SK-N-MC (cell line): ENCODE measurements around the gene CIAO2A.

Source experiments
- DNase-seq: peaks from one replicate; pipeline ENCODE4 v3.0.0-alpha.2; 2011; ENCODE audit warnings: low read depth, low spot score
- H3K27ac ChIP-seq: fragments of 200-600 bp; sonication (generic); 2 replicates; pipeline ENCODE4 v1.5.1; 2016; ENCODE audit warnings: mixed run types
- H3K36me3 ChIP-seq: fragments of 200-600 bp; sonication (generic); 2 replicates; pipeline ENCODE4 v1.6.1; 2017; ENCODE audit warnings: antibody characterized with exemption, low read length, mixed read lengths; ENCODE audit not compliant: insufficient read depth
- H3K4me3 ChIP-seq: fragments of 200-600 bp; sonication (generic); 2 replicates; pipeline ENCODE4 v1.5.1; 2016
- H3K9ac ChIP-seq: fragments of 200-600 bp; sonication (generic); 2 replicates; pipeline ENCODE4 v1.8.0; 2017; ENCODE audit warnings: mixed run types, mixed read lengths; ENCODE audit not compliant: insufficient read length
- H3K9me3 ChIP-seq: fragments of 200-600 bp; sonication (generic); 2 replicates; pipeline ENCODE4 v1.6.1; 2017; ENCODE audit warnings: low read depth, mild to moderate bottlenecking, antibody characterized with exemption, low read length, moderate library complexity, mixed read lengths
- EZH2 ChIP-seq: fragments of 200-600 bp; sonication (generic); IDR thresholded peaks from one replicate; pipeline ENCODE4 v1.6.1; 2017; ENCODE audit warnings: antibody characterized with exemption
- FOXP2 ChIP-seq: optimal IDR thresholded peaks from 2 replicates; pipeline ENCODE3; 2011; ENCODE audit warnings: mild to moderate bottlenecking, moderate library complexity; ENCODE audit not compliant: insufficient read depth; ENCODE audit errors: extremely low read length, control extremely low read depth
- POLR2AphosphoS5 ChIP-seq: IDR thresholded peaks from 2 replicates; pipeline ENCODE4 v1.6.1; 2012; ENCODE audit warnings: mild to moderate bottlenecking, low read depth, low read length, borderline replicate concordance

CIAO2A gene

DNA sequence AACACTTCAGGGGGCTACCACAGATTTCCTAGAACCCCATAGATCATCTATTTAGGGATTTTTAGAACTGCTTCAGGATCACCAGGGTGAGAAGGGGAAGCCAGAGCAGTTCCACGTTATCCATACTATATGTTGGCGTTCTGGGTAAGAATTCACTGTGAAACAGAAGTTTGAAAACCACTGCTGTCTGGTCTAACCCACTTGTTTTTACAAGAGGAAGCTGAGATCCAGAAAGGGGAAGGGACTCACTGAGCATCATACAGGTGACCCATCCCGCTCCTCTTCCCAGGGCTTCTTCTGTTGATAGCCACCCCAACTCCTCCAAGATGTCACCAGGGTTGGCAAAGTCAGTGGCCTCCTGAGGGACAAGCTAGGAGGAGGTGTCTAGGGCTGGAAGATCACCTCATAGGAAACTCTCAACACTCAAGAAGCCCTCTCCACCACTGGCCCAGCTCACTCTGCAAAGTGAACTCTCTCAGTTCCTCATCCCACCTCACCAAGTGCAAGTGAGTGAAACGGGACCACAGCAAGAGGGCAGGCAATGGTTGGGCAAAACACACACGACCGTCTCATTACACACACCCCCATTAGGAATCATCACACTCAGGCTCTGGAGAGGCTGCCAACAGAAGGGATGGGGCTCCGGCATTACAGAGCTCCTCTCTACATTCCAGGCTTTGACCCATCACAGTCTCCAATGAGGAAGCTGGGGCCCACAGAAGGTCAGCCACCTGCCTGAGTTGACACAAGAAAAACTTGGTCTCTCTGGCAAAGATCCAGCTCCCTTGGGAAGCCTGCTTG is 49.1 kb downstream of the CIAO2A start:
- no peak overlapping the region for H3K27ac ChIP-seq
- H3K36me3 ChIP-seq, result no peaks in the 10 kb centered on the region
- TF ChIP-seq POLR2AphosphoS5 (no peak), FOXP2 (no peak), EZH2 (no peak)
- H3K4me3 ChIP-seq, result no peak overlapping the region
- H3K9me3 ChIP-seq, result no peaks in the 10 kb centered on the region
- DNase-seq, result no peak
- no peak overlapping the region for H3K9ac ChIP-seq

DNA sequence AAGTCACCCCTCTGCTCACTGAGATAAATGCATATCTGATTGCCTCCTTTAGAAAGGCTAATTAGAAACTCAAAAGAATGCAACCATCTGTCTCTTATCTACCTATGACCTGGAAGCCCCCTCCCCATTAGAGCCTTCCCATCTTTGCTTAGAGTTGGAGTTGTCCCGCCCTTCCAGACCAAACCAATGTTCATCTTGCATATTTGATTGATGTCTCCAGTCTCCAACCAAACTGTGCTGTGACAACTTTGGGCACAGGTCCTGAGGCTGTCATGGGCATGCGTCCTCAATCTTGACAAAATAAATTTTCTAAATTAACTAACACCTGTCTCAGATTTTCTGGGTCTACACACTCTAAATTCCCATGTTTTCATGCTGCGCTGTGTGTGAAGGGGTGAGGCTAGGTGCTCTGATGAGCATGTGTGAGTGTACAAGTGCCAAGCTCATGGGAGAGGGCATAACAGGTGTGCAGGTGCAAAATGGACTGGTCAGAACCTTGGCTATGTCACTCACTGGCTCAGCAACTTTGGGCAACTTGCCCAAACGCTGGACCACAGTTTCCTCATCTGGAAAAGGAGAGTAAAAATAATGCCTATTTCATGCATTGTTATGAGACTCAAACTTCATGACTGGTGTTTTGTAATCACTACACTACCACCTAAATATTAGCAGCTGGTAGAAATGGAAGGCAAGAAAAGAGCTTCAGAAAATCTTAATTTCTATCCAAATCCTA is 54.6 kb downstream of the CIAO2A start:
- DNase-seq, result no peak
- no peak overlapping the region for H3K27ac ChIP-seq
- no peak overlapping the region for H3K9ac ChIP-seq
- no peak overlapping the region for H3K4me3 ChIP-seq
- H3K9me3 ChIP-seq, result no peaks in the 10 kb centered on the region
- no peaks in the 10 kb centered on the region for H3K36me3 ChIP-seq
- no peak for TF ChIP-seq FOXP2
- no peak for TF ChIP-seq EZH2
- no peak for TF ChIP-seq POLR2AphosphoS5

DNA sequence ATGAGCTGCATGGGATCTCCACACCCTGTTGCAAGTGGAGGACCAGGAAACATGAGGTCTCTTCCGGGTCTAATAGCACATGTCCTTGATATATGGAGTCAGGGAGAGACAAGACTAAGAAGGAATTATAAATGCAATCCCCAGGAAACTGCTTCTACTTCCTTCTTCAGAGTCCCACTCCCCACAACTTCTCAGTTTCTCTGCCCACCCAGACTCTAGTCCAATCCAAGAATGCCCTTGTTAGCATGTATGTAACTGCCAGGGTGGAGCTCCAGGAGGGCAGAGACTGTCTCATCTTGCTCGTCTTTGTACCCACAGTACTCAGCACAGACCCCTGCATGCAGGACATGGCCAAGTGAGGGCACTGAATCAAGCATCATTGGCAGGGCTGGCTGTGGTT is 55.7 kb downstream of the CIAO2A start:
- Histone ChIP-seq H3K36me3 (no peaks in the 10 kb centered on the region), H3K9me3 (no peaks in the 10 kb centered on the region), H3K27ac (no peak overlapping the region), H3K9ac (no peak overlapping the region), H3K4me3 (no peak overlapping the region)
- DNase-seq, result no peak
- TF ChIP-seq FOXP2 (no peak), POLR2AphosphoS5 (no peak), EZH2 (no peak)

DNA sequence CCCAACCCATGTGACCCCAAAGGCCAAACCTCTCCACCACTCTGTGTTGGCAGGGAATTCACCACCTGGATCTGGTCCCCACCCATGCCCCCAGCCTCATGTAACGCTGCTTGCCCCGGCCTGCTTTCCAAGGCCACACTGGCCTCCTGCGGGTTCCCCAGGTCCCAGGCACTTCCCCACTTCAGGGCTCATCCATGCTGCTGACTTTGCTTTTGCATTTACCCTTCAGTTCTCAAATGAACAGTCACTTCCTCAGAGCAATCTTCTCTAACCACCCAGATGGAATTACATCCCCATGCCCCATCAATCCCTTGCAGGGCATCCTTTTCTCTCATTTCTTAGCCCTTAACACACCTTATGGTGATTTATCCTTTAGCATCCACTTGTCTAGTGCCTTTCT is 56.5 kb downstream of the CIAO2A start:
- DNase-seq, result no peak
- Histone ChIP-seq H3K4me3 (no peak overlapping the region), H3K27ac (no peak overlapping the region), H3K9me3 (no peaks in the 10 kb centered on the region), H3K36me3 (no peaks in the 10 kb centered on the region), H3K9ac (no peak overlapping the region)
- TF ChIP-seq EZH2 (no peak), FOXP2 (no peak), POLR2AphosphoS5 (no peak)

DNA sequence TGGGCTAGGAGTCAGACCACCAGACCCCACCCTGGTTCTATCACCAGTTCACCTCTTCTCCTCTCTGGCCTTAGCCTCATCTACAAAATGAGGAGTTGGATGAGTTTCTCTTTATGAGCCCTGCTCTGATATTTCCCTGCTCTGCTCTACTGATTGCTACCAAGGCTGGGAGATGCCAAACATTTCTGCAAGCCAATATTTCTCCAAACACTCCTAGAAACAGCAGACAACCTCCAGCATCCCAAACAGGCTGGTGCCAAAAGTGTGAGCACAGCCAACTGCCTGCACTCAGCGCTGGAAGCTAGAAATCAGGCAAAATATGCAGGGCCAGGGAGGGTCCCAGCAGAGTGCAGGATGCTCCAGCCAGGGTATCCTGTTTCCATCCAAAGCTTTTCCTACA is 58.1 kb downstream of the CIAO2A start:
- TF ChIP-seq EZH2 (no peak), POLR2AphosphoS5 (no peak)
- Histone ChIP-seq H3K27ac (0 out of 2 replicates have a peak overlapping the region, but pooled peaks have one; percentile 13), H3K9me3 (no peaks in the 10 kb centered on the region), H3K9ac (no peak overlapping the region), H3K4me3 (no peak overlapping the region), H3K36me3 (no peaks in the 10 kb centered on the region)
- no peak for DNase-seq

DNA sequence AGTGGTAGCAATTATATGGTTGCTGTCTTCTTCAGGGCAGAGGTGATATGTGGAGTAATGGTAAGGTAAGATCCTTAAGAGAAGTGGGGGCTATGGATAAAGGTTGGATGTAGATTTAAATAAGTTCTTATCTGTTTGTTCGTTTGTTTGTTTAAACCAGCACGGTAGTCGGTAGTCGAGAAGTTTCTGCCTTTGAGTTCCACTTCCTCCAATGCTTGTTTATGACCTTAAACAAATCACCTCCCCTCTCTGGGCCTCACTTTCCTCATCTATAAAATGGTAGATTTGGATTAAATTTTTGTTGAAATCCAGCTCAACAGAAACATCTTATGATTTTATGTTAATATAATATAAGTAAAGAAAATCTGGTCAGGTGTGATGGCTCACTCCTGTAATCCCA is 59.1 kb downstream of the CIAO2A start:
- Histone ChIP-seq H3K9ac (no peak overlapping the region), H3K9me3 (no peaks in the 10 kb centered on the region), H3K4me3 (no peak overlapping the region), H3K27ac (no peak overlapping the region), H3K36me3 (no peaks in the 10 kb centered on the region)
- TF ChIP-seq EZH2 (no peak), FOXP2 (no peak), POLR2AphosphoS5 (no peak)
- no peak for DNase-seq

DNA sequence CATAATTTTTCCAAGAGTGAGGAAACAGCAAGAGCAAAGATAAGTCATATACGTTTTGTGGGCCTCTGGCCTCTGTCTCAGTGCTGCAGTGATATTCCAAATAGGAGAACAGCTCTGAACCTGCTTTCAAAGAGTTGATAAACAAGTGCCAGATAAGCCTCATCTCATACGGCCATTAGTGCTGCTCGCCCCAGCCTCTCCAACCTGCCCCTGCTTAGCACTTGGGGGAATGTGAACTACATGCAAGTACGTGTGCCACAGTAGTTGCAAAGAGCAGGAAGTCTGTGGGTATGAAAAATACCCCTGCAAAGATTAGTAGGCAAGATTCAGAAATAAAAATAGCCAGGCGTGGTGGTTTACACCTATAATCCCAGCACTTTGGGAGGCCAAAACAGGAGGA is 61.3 kb downstream of the CIAO2A start:
- H3K9me3 ChIP-seq, result no peaks in the 10 kb centered on the region
- H3K9ac ChIP-seq, result no peak overlapping the region
- TF ChIP-seq FOXP2, result no peak
- TF ChIP-seq POLR2AphosphoS5, result no peak
- TF ChIP-seq EZH2, result no peak
- H3K36me3 ChIP-seq, result no peaks in the 10 kb centered on the region
- no peak overlapping the region for H3K4me3 ChIP-seq
- no peak overlapping the region for H3K27ac ChIP-seq
- no peak for DNase-seq

DNA sequence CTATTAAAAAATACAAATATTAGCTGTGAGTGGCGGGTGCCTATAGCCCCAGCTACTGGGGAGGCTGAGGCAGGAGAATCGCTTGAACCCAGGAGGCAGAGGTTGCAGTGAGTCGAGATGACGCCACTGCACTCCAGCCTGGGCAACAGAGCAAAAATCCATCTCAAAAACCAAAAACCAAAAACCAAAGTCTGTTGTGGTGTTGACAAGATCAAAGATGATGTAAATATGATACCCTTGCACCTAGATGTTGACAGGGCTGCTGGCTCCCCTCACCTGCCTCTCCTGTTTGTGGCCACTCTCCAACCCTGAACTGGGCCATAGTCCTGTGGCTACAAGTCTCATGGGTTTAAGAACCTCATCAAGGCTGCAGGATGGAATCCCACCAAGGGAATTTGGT is 63.5 kb downstream of the CIAO2A start:
- DNase-seq, result no peak
- Histone ChIP-seq H3K9me3 (no peaks in the 10 kb centered on the region), H3K9ac (no peak overlapping the region), H3K4me3 (no peak overlapping the region), H3K27ac (no peak overlapping the region), H3K36me3 (no peaks in the 10 kb centered on the region)
- TF ChIP-seq POLR2AphosphoS5 (no peak), EZH2 (no peak), FOXP2 (no peak)
